Measurements from ENCODE around the gene IFI35. TPM values are rescaled to one million over a fixed set of nuclear protein-coding genes. Genes with fewer than 3 reads are reported as not detected.
"Not testable (repeated sequence)": the region's sequence is repeated elsewhere in the genome, so short reads cannot be mapped to it uniquely, and the experiment has no call there.

Gene IFI35
- total RNA-seq, 4 donors from 2014 or later: 36.1 to 59.0 (median 37.9) TPM

DNA sequence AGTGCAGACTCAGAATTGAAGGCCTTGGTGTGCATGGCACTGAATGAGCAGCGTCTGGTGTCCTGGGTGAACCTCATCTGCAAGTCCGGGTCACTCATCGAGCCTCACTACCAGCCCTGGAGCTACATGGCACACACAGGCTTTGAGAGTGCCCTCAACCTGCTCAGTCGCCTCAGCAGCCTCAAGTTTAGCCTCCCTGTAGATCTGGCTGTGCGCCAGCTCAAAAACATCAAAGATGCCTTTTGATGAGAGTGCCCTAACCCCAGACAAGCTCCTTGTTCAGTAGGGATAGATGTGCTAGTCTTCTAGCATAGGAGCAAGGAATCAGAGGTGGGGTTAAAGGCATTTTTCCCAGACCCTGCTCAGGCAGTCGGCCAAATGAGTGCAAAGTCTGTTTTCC lies 15.1 kb upstream of the IFI35 start:
- peaks cover 7 to 78% (median 33%) of the 10 kb centered on the region in 3 donors for H3K36me3 ChIP-seq
- TF ChIP-seq, protein P1, sequence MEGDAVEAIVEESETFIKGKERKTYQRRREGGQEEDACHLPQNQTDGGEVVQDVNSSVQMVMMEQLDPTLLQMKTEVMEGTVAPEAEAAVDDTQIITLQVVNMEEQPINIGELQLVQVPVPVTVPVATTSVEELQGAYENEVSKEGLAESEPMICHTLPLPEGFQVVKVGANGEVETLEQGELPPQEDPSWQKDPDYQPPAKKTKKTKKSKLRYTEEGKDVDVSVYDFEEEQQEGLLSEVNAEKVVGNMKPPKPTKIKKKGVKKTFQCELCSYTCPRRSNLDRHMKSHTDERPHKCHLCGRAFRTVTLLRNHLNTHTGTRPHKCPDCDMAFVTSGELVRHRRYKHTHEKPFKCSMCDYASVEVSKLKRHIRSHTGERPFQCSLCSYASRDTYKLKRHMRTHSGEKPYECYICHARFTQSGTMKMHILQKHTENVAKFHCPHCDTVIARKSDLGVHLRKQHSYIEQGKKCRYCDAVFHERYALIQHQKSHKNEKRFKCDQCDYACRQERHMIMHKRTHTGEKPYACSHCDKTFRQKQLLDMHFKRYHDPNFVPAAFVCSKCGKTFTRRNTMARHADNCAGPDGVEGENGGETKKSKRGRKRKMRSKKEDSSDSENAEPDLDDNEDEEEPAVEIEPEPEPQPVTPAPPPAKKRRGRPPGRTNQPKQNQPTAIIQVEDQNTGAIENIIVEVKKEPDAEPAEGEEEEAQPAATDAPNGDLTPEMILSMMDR (IDR thresholded peaks at IDR 0.05): no peak
- no peak for TF ChIP-seq EP300 (IDR thresholded peaks at IDR 0.05)
- peaks cover 0 to 3% (median 0%) of the 10 kb centered on the region in 4 donors for H3K4me1 ChIP-seq
- no peak overlapping the region for H3K27ac ChIP-seq
- no peaks in the 10 kb centered on the region for H3K9me3 ChIP-seq
- H3K27me3 ChIP-seq: no peaks in the 10 kb centered on the region
- WGBS, 2 donors: 98 to 99% methylated on average over 6 of the region's 6 CpGs
- H3K4me3 ChIP-seq: no peak overlapping the region
- DNase-seq (ENCODE audit: low spot score in 2 of 2): no peak

DNA sequence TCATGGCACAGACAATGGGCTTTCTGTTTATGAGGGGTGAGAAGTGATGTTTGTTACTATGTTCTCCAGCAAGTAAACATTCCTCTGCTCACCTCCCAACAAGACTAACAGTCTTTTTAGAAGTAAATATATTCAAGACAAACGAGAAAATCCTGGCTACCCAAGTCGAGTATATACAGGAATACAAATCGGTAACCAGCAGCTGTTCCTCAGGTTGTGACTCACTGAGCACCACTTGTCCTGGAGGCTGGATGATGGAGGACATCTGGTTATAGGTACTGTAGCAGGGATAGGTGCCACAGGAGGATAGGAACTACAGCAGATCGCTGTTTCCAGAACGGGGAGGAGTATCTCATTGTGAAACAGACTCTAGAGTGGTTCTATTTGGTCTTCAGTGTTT lies 13.7 kb upstream of the IFI35 start:
- no peak overlapping the region for H3K4me3 ChIP-seq
- no peak for DNase-seq (ENCODE audit: low spot score in 2 of 2)
- no peaks in the 10 kb centered on the region for H3K27me3 ChIP-seq
- WGBS, 2 donors: 83 to 85% methylated on average over 5 of the region's 5 CpGs
- H3K4me1 ChIP-seq: peaks cover 0 to 8% (median 3%) of the 10 kb centered on the region in 4 donors
- H3K36me3 ChIP-seq: peaks cover 7 to 65% (median 25%) of the 10 kb centered on the region in 3 donors
- no peak for TF ChIP-seq EP300 (IDR thresholded peaks at IDR 0.05)
- no peak for TF ChIP-seq POLR2A (IDR thresholded peaks at IDR 0.05)
- no peak overlapping the region for H3K27ac ChIP-seq
- H3K9me3 ChIP-seq: no peaks in the 10 kb centered on the region

DNA sequence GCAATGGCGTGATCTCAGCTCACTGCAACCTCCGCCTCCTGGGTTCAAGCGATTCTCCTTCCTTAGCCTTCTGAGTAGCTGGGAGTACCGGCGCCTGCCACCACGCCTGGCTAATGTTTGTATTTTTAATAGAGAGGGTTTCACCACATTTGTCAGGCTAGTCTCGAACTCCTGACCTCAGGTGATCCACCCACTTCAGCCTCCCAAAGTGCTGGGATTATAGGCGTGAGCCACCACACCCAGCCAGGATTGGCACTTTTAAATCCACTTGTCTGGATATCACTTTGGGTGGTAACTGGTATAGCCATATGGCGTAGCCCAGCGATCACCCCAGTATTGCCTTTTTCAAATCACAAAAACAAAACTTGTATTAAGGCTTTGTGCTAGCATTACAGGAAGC lies 12.7 kb upstream of the IFI35 start:
- H3K9me3 ChIP-seq; H3K4me3 ChIP-seq; H3K4me1 ChIP-seq; H3K27me3 ChIP-seq; DNase-seq (ENCODE audit: low spot score in 2 of 2); H3K27ac ChIP-seq: not testable (repeated sequence)
- 79 to 85% methylated on average over 10 of the region's 10 CpGs for WGBS, 2 donors
- peaks cover 7 to 55% (median 19%) of the 10 kb centered on the region in 3 donors for H3K36me3 ChIP-seq

DNA sequence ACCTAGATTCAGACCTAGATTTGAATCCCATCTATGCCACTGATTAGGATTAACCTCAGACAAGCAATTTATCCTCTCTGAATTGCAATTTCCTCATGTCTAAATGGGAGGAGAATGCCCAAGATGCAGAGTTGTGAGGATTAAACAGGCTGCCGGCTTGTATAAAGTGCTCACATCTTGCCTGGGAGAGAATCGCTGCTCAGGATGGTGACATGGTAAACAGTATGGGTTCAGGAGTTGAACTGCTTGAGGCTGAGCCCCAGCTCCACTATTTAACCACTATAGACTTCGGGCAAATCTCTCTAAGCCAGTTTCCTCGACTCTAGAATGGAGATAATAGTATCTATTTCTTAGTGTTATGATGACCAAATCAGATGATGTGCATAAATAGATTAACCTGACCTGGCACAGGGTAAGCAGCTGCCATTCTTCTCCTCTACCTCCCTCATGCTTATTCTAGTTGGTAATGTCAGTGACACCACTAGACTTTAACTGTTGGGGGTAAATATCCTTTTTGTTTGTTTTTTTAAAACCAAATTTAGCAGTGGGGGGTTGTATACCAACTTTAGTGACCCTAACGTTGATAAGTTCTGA lies 9.1 kb upstream of the IFI35 start:
- H3K36me3 ChIP-seq: peaks cover 0 to 47% (median 15%) of the 10 kb centered on the region in 3 donors
- no peak for DNase-seq (ENCODE audit: low spot score in 2 of 2)
- no peaks in the 10 kb centered on the region for H3K27me3 ChIP-seq
- H3K4me1 ChIP-seq: peaks cover 0 to 35% (median 15%) of the 10 kb centered on the region in 4 donors
- peak overlapping the region in 3 of 4 donors; percentile 51 to 74 (median 71) for H3K4me3 ChIP-seq
- TF ChIP-seq, protein P1 (IDR thresholded peaks at IDR 0.05): no peak
- TF ChIP-seq POLR2A (IDR thresholded peaks at IDR 0.05): no peak
- TF ChIP-seq EP300 (IDR thresholded peaks at IDR 0.05): no peak
- H3K9me3 ChIP-seq: no peaks in the 10 kb centered on the region
- peak overlapping the region; percentile 67 to 91 (median 84) for H3K27ac ChIP-seq
- WGBS, 2 donors: 18 to 33% methylated on average over 5 of the region's 5 CpGs

DNA sequence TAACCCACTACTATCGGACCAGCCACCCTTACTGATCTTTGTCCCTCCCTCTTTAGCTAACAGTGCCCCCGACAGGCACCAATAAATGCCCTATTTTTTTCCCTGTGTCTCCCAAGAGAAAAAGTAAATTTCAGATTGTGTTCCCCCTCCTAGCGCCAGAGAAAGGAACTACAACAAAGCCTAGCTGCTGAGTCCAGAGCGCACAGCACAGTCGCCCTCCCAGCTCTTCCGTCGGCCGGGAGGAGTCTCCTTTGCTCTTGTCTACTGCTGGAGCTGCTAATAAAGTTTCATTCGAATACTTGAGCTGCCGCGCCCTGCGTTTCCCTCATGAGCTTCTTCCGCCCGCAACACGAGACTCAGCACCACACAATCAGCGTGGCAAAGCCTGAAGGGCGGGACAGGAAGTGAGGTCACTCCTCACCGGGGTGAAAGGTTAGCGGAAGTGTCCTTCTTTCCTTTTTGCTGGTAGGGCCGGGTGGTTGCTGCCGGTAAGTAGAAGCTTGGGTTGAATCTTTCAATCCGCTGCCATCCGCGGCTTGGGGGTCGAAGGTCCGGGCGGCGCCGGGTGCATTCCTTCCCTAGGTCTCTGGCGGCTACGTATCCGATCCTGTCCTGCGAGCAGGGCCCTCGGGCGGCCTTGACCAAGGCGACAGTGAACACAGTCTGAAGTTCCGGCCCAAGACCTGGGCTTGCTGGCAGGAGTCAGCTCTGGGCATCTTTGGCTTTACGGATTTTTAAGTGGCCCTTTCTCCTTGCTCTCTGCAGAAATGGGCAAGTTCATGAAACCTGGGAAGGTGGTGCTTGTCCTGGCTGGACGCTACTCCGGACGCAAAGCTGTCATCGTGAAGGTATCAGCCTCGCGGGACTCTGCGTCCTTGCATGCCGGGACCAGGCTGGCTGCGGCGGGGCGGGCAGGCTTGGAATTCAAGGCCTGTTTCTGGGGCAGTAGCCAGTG lies 8.3 kb upstream of the IFI35 start, which contains the start of gene RPL27:
TSS of gene RPL27 (plus strand) at position 436 of the 955 bp plus-strand sequence. CDS start at position 768, 332 bp downstream.
- peak within 1 kb of the TSS; percentile 67 to 91 (median 88) for H3K27ac ChIP-seq
- peaks cover 0 to 35% (median 15%) of the 10 kb centered on the region in 4 donors for H3K4me1 ChIP-seq
- DNase-seq (ENCODE audit: low spot score in 2 of 2): peak; percentile 97 to 98
- TF ChIP-seq POLR2A (IDR thresholded peaks at IDR 0.05) (peak; percentile 58 to 90), EP300 (IDR thresholded peaks at IDR 0.05) (peak; percentile 98 to 99)
- TF ChIP-seq, protein P1 (IDR thresholded peaks at IDR 0.05): peak; percentile 87 to 97 (median 92)
- 0 to 1% methylated on average over 42 to 49 of the region's 49 CpGs for WGBS, 2 donors
- H3K4me3 ChIP-seq: peak within 1 kb of the TSS; percentile 51 to 79 (median 72)
- peaks cover 0 to 47% (median 21%) of the 10 kb centered on the region in 3 donors for H3K36me3 ChIP-seq
- H3K27me3 ChIP-seq: no peaks in the 10 kb centered on the region
- H3K9me3 ChIP-seq: no peaks in the 10 kb centered on the region
